ENCODE data around the gene AHNAK.
A peak's percentile ranks its signal among the peaks of the same experiment; 100 is the strongest.
"Not testable (repeated sequence)": the region's sequence is repeated elsewhere in the genome, so short reads cannot be mapped to it uniquely, and the experiment has no call there.

Gene AHNAK

GRCh38 chr11:62461740-62462507, 84.7 kb downstream of the AHNAK start:
- DNase-seq (ENCODE audit: low spot score) = peak; percentile 68

GRCh38 chr11:62459080-62459479, 87.5 kb downstream of the AHNAK start:
- no peak for DNase-seq (ENCODE audit: low spot score)

GRCh38 chr11:62458212-62459002, 88.2 kb downstream of the AHNAK start:
- peak; percentile 35 for DNase-seq (ENCODE audit: low spot score)

GRCh38 chr11:62457478-62457877, 89.1 kb downstream of the AHNAK start:
- no peak for DNase-seq (ENCODE audit: low spot score)

- DNase-seq (ENCODE audit: low spot score) = peak; percentile 59
These were observed 90.0 kb downstream of the AHNAK start for GRCh38 chr11:62456630-62457029.

GRCh38 chr11:62452839-62453468, 93.7 kb downstream of the AHNAK start:
- DNase-seq (ENCODE audit: low spot score) = no peak

GRCh38 chr11:62452261-62452660, 94.3 kb downstream of the AHNAK start:
- DNase-seq (ENCODE audit: low spot score) = no peak

- no peak for DNase-seq (ENCODE audit: low spot score)
These were observed 95.4 kb downstream of the AHNAK start for GRCh38 chr11:62451241-62451621.

GRCh38 chr11:62450543-62451240, 95.9 kb downstream of the AHNAK start:
- DNase-seq (ENCODE audit: low spot score) = no peak

- DNase-seq (ENCODE audit: low spot score) = not testable (repeated sequence)
These were observed 96.7 kb downstream of the AHNAK start for GRCh38 chr11:62449912-62450311.

GRCh38 chr11:62449451-62449851, 97.2 kb downstream of the AHNAK start:
- DNase-seq (ENCODE audit: low spot score) = peak; percentile 25

GRCh38 chr11:62446091-62446490, 100.5 kb downstream of the AHNAK start:
- DNase-seq (ENCODE audit: low spot score) = no peak

- no peak for DNase-seq (ENCODE audit: low spot score)
These were observed 101.3 kb downstream of the AHNAK start for GRCh38 chr11:62445314-62445740.

GRCh38 chr11:62444835-62445234, 101.8 kb downstream of the AHNAK start:
- no peak for DNase-seq (ENCODE audit: low spot score)

GRCh38 chr11:62444236-62444833, 102.3 kb downstream of the AHNAK start:
- DNase-seq (ENCODE audit: low spot score) = no peak

- no peak for DNase-seq (ENCODE audit: low spot score)
These were observed 103.0 kb downstream of the AHNAK start for GRCh38 chr11:62443390-62444235.

- DNase-seq (ENCODE audit: low spot score) = no peak
These were observed 106.6 kb downstream of the AHNAK start for GRCh38 chr11:62439785-62440602.

- no peak for DNase-seq (ENCODE audit: low spot score)
These were observed 108.0 kb downstream of the AHNAK start for GRCh38 chr11:62438641-62439040.

- no peak for DNase-seq (ENCODE audit: low spot score)
These were observed 109.0 kb downstream of the AHNAK start for GRCh38 chr11:62437616-62438015.
